Measurements from ENCODE around the gene UROC1. TPM values are rescaled to one million over a fixed set of nuclear protein-coding genes. Genes with fewer than 3 reads are reported as not detected.

The UROC1 gene
- total RNA-seq, 2 experiments from 2014 or later: not detected

GRCh38 chr3:126483321-126483761 lies 34.2 kb downstream of the UROC1 start:
- no peaks in the 10 kb centered on the region for H3K36me3 Mint-ChIP-seq (ENCODE audit: low read depth)
- no peaks in the 10 kb centered on the region for H3K9me3 Mint-ChIP-seq
- no peak for DNase-seq
- no peaks in the 10 kb centered on the region for H3K27me3 ChIP-seq (ENCODE audit: control insufficient read depth in 1 of 2, insufficient read depth in 2 of 2, low read length in 2 of 2)
- CTCF ChIA-PET: no interaction called here
- peaks cover 13% of the 10 kb centered on the region for H3K4me1 ChIP-seq (ENCODE audit: insufficient read depth, low read length)
- H3K27me3 Mint-ChIP-seq: no peaks in the 10 kb centered on the region
- ATAC-seq (ENCODE audit: poor library complexity): no peak
- H3K4me1 Mint-ChIP-seq (ENCODE audit: low read depth): peaks cover 11% of the 10 kb centered on the region
- POLR2A ChIA-PET: no interaction called here
- no peak overlapping the region for H3K4me3 ChIP-seq (ENCODE audit: low read length)
- H3K4me3 Mint-ChIP-seq: no peak overlapping the region
- H3K36me3 ChIP-seq (ENCODE audit: insufficient read depth, low read length): no peaks in the 10 kb centered on the region
- H3K9me3 ChIP-seq (ENCODE audit: control insufficient read depth in 1 of 2, insufficient read depth in 1 of 2, low read length in 2 of 2): no peaks in the 10 kb centered on the region
- no peak overlapping the region for H3K27ac Mint-ChIP-seq
- TF ChIP-seq CTCF (IDR thresholded peaks at IDR 0.05): no peak
- intact Hi-C loops (cut with DNase I, micrococcal nuclease): no loop called here
- no peak overlapping the region for H3K27ac ChIP-seq (ENCODE audit: low read depth in 1 of 2, low read length in 2 of 2)

GRCh38 chr3:126482503-126483255 lies 34.9 kb downstream of the UROC1 start:
- DNase-seq (no peak), ATAC-seq (ENCODE audit: poor library complexity) (no peak)
- Mint-ChIP-seq H3K9me3 (no peaks in the 10 kb centered on the region), H3K36me3 (ENCODE audit: low read depth) (no peaks in the 10 kb centered on the region), H3K4me1 (ENCODE audit: low read depth) (peaks cover 11% of the 10 kb centered on the region), H3K27me3 (no peaks in the 10 kb centered on the region), H3K4me3 (no peak overlapping the region), H3K27ac (no peak overlapping the region)
- ChIA-PET CTCF (no interaction called here), POLR2A (no interaction called here)
- Histone ChIP-seq H3K27ac (ENCODE audit: low read depth in 1 of 2, low read length in 2 of 2) (no peak overlapping the region), H3K4me1 (ENCODE audit: insufficient read depth, low read length) (peaks cover 13% of the 10 kb centered on the region), H3K27me3 (ENCODE audit: control insufficient read depth in 1 of 2, insufficient read depth in 2 of 2, low read length in 2 of 2) (no peaks in the 10 kb centered on the region), H3K4me3 (ENCODE audit: low read length) (no peak overlapping the region), H3K36me3 (ENCODE audit: insufficient read depth, low read length) (no peaks in the 10 kb centered on the region), H3K9me3 (ENCODE audit: control insufficient read depth in 1 of 2, insufficient read depth in 1 of 2, low read length in 2 of 2) (no peaks in the 10 kb centered on the region)
- intact Hi-C loops (cut with DNase I, micrococcal nuclease): no loop called here
- no peak for TF ChIP-seq CTCF (IDR thresholded peaks at IDR 0.05)

GRCh38 chr3:126481808-126482502 lies 35.6 kb downstream of the UROC1 start:
- ATAC-seq (ENCODE audit: poor library complexity) (no peak), DNase-seq (no peak)
- peaks cover 12% of the 10 kb centered on the region for H3K4me1 Mint-ChIP-seq (ENCODE audit: low read depth)
- Histone ChIP-seq H3K27ac (ENCODE audit: low read depth in 1 of 2, low read length in 2 of 2) (no peak overlapping the region), H3K4me3 (ENCODE audit: low read length) (no peak overlapping the region), H3K27me3 (ENCODE audit: control insufficient read depth in 1 of 2, insufficient read depth in 2 of 2, low read length in 2 of 2) (no peaks in the 10 kb centered on the region), H3K9me3 (ENCODE audit: control insufficient read depth in 1 of 2, insufficient read depth in 1 of 2, low read length in 2 of 2) (no peaks in the 10 kb centered on the region), H3K4me1 (ENCODE audit: insufficient read depth, low read length) (peaks cover 6% of the 10 kb centered on the region), H3K36me3 (ENCODE audit: insufficient read depth, low read length) (no peaks in the 10 kb centered on the region)
- CTCF ChIA-PET: no interaction called here
- no peak overlapping the region for H3K4me3 Mint-ChIP-seq
- no peaks in the 10 kb centered on the region for H3K9me3 Mint-ChIP-seq
- intact Hi-C loops (cut with DNase I, micrococcal nuclease): no loop called here
- no peak for TF ChIP-seq CTCF (IDR thresholded peaks at IDR 0.05)
- no peaks in the 10 kb centered on the region for H3K27me3 Mint-ChIP-seq
- POLR2A ChIA-PET: no interaction called here
- no peak overlapping the region for H3K27ac Mint-ChIP-seq
- no peaks in the 10 kb centered on the region for H3K36me3 Mint-ChIP-seq (ENCODE audit: low read depth)

Measured in CD4-positive, alpha-beta T cell (primary cell).